H1 (cell line): ENCODE data around the gene CPED1. TPM values are rescaled to one million over a fixed set of nuclear protein-coding genes. Genes with fewer than 3 reads are reported as not detected.
"Not testable (repeated sequence)": the region's sequence is repeated elsewhere in the genome, so short reads cannot be mapped to it uniquely, and the experiment has no call there.

ENCODE experiments used
- CTCF ChIA-PET: fragments of 300-600 bp; sonication (Branson Sonifier 250); formaldehyde crosslinking; loops from one replicate; lab custom pipeline; 2021; ENCODE audit not compliant: partially characterized antibody; lab: Charles Lee
- POLR2A ChIA-PET: fragments of 300-600 bp; sonication (Branson Sonifier 250); formaldehyde crosslinking; loops from one replicate; lab custom pipeline; 2021; ENCODE audit warnings: inconsistent platforms; ENCODE audit not compliant: partially characterized antibody; lab: Charles Lee
- DNase-seq, 2 experiments: peaks; one replicate each; pipeline versions ENCODE4 v3.0.0 to v3.0.0-alpha.2; 2010 to 2022; ENCODE audit warnings: low spot score in 2 of 2, low read depth in 1 of 2, mixed read lengths in 1 of 2
- FAIRE-seq: peaks from 2 replicates; lab custom pipeline; 2011; peaks lifted over from hg19 to GRCh38; lab: Jason Lieb, UNC
- H2AFZ ChIP-seq: 2 replicates; pipeline ENCODE4 v1.8.1; 2012; ENCODE audit warnings: low read length, inconsistent platforms
- H2AK5ac ChIP-seq: 2 replicates; pipeline ENCODE4 v1.6.1; 2013; ENCODE audit warnings: low read depth, low read length
- H2BK120ac ChIP-seq: replicated peaks from 2 replicates; pipeline ENCODE3; 2013; ENCODE audit warnings: low read depth, low read length, inconsistent platforms
- H2BK12ac ChIP-seq: 2 replicates; pipeline ENCODE4 v1.6.1; 2013; ENCODE audit warnings: low read depth, low read length
- H2BK15ac ChIP-seq: 2 replicates; pipeline ENCODE4 v1.6.1; 2013; ENCODE audit warnings: low read length
- H2BK20ac ChIP-seq: 2 replicates; pipeline ENCODE4 v1.6.1; 2013; ENCODE audit warnings: low read length
- H2BK5ac ChIP-seq: 2 replicates; pipeline ENCODE4 v1.6.1; 2013; ENCODE audit warnings: low read depth, low read length
- H3K14ac ChIP-seq: 2 replicates; pipeline ENCODE4 v1.6.1; 2013; ENCODE audit warnings: inconsistent platforms; ENCODE audit not compliant: insufficient read length
- H3K18ac ChIP-seq: 2 replicates; pipeline ENCODE4 v1.6.1; 2013; ENCODE audit warnings: low read length; ENCODE audit errors: extremely low read depth
- H3K23ac ChIP-seq: 2 replicates; pipeline ENCODE4 v1.6.1; 2013; ENCODE audit warnings: inconsistent platforms; ENCODE audit not compliant: insufficient read length
- H3K23me2 ChIP-seq: 2 replicates; pipeline ENCODE4 v1.6.1; 2013; ENCODE audit warnings: low read depth, low read length
- H3K27ac ChIP-seq: 2 replicates; pipeline ENCODE4 v1.6.1; 2011; ENCODE audit warnings: low read depth, low read length, inconsistent platforms
- H3K27me3 ChIP-seq, 4 experiments: replicated peaks in 1 of 4; 1 replicate in 1 of 4; 2 replicates in 3 of 4; pipeline versions ENCODE4 v1.6.1 to v1.8.1; 2011 to 2013; ENCODE audit warnings: low read length in 3 of 4, mild to moderate bottlenecking in 3 of 4, inconsistent platforms in 2 of 4, mixed read lengths in 2 of 4, moderate library complexity in 1 of 4; ENCODE audit not compliant: control insufficient read depth in 3 of 4, insufficient read depth in 3 of 4; ENCODE audit errors: extremely low read depth in 1 of 4
- H3K36me3 ChIP-seq, 4 experiments: 2 replicates each; pipeline versions ENCODE4 v1.6.1 to v1.8.1; 2011 to 2013; ENCODE audit warnings: mild to moderate bottlenecking in 4 of 4, low read length in 3 of 4, moderate library complexity in 2 of 4, control low read depth in 1 of 4, inconsistent platforms in 1 of 4; ENCODE audit not compliant: insufficient read depth in 4 of 4, control insufficient read depth in 2 of 4
- H3K4ac ChIP-seq: replicated peaks from 2 replicates; pipeline ENCODE3; 2013; ENCODE audit warnings: low read length, low read depth, mixed read lengths, inconsistent platforms; ENCODE audit not compliant: insufficient read length
- H3K4me1 ChIP-seq, 4 experiments: replicated peaks in 1 of 4; 1 replicate in 1 of 4; 2 replicates in 3 of 4; pipeline versions ENCODE4 v1.6.1 to v1.8.1; 2011 to 2013; ENCODE audit warnings: low read length in 3 of 4, inconsistent platforms in 2 of 4, mixed read lengths in 1 of 4; ENCODE audit not compliant: insufficient read depth in 4 of 4, control insufficient read depth in 3 of 4
- H3K4me2 ChIP-seq, 2 experiments: 2 replicates each; pipeline versions ENCODE4 v1.6.1 to v1.8.1; 2011 to 2013; ENCODE audit warnings: low read depth in 2 of 2, low read length in 2 of 2, control low read depth in 1 of 2, inconsistent platforms in 1 of 2, mild to moderate bottlenecking in 1 of 2; ENCODE audit not compliant: insufficient read depth in 1 of 2
- H3K4me3 ChIP-seq, 4 experiments: fragments of 200-600, 300-600 bp in 1 of 4; sonication (generic), shearing (Covaris generic), sonication (Bioruptor Twin) in 1 of 4; 2 replicates each; pipeline versions ENCODE4 v1.5.1 to v1.8.1; 2011 to 2016; ENCODE audit warnings: low read length in 4 of 4, low read depth in 3 of 4, control low read depth in 2 of 4, inconsistent platforms in 2 of 4, mild to moderate bottlenecking in 2 of 4, mixed read lengths in 1 of 4, moderate library complexity in 1 of 4; ENCODE audit not compliant: insufficient read depth in 2 of 4; ENCODE audit errors: extremely low read depth in 1 of 4
- H3K56ac ChIP-seq: replicated peaks from 2 replicates; pipeline ENCODE3; 2013; ENCODE audit warnings: low read depth, mild to moderate bottlenecking, mixed read lengths, low read length, inconsistent platforms; ENCODE audit not compliant: insufficient read length
- H3K79me1 ChIP-seq: 2 replicates; pipeline ENCODE4 v1.6.1; 2013; ENCODE audit warnings: low read depth, low read length, control low read depth
- H3K79me2 ChIP-seq, 2 experiments: 2 replicates each; pipeline versions ENCODE4 v1.6.1 to v1.8.1; 2012 to 2013; ENCODE audit warnings: low read length in 2 of 2, mild to moderate bottlenecking in 2 of 2, inconsistent platforms in 1 of 2; ENCODE audit not compliant: insufficient read depth in 2 of 2, control insufficient read depth in 1 of 2
- H3K9ac ChIP-seq, 4 experiments: replicated peaks in 1 of 4; 1 replicate in 1 of 4; 2 replicates in 3 of 4; pipeline versions ENCODE4 v1.6.1 to v1.8.1; 2011 to 2013; ENCODE audit warnings: low read depth in 3 of 4, low read length in 3 of 4, control low read depth in 2 of 4, mild to moderate bottlenecking in 2 of 4, moderate library complexity in 2 of 4, inconsistent platforms in 1 of 4; ENCODE audit errors: extremely low read depth in 1 of 4
- H3K9me3 ChIP-seq, 2 experiments: 2 replicates each; pipeline versions ENCODE4 v1.6.1 to v1.8.1; 2012 to 2013; ENCODE audit warnings: mild to moderate bottlenecking in 2 of 2, moderate library complexity in 2 of 2, control low read depth in 1 of 2, inconsistent platforms in 1 of 2, low read depth in 1 of 2, low read length in 1 of 2, mixed read lengths in 1 of 2; ENCODE audit not compliant: insufficient read depth in 2 of 2
- H4K20me1 ChIP-seq, 2 experiments: replicated peaks in 1 of 2; 2 replicates each; pipeline versions ENCODE3 to v1.8.1; 2011 to 2013; ENCODE audit warnings: inconsistent platforms in 2 of 2, low read length in 2 of 2, mild to moderate bottlenecking in 1 of 2; ENCODE audit not compliant: insufficient read depth in 2 of 2, control insufficient read depth in 1 of 2
- H4K5ac ChIP-seq: 2 replicates; pipeline ENCODE4 v1.6.1; 2013; ENCODE audit warnings: low read length, low read depth, mixed read lengths, inconsistent platforms; ENCODE audit not compliant: insufficient read length
- H4K8ac ChIP-seq: 2 replicates; pipeline ENCODE4 v1.8.0; 2013; ENCODE audit warnings: mild to moderate bottlenecking, moderate library complexity, low read length, inconsistent platforms; ENCODE audit not compliant: insufficient read depth; ENCODE audit errors: extremely low read depth
- H4K91ac ChIP-seq: replicated peaks from 2 replicates; pipeline ENCODE3; 2013; ENCODE audit warnings: low read length, mixed read lengths, inconsistent platforms; ENCODE audit not compliant: insufficient read length
- whole genome bisulfite sequencing, 2 experiments: shearing (Covaris generic) in 1 of 2; methylation state at CpG; one replicate each; pipeline versions ENCODE4 v1.1.6 to v1.1.7; 2013 to 2015; ENCODE audit warnings: low lambda C conversion rate in 2 of 2, mixed read lengths in 2 of 2, inconsistent platforms in 1 of 2, low coverage in 1 of 2, missing lambda C conversion rate in 1 of 2; ENCODE audit not compliant: insufficient replicate concordance in 2 of 2, insufficient coverage in 1 of 2, insufficient read length in 1 of 2; ENCODE audit errors: extremely low coverage in 1 of 2, missing lambda C conversion rate in 1 of 2; 5-methylcytosine and 5-hydroxymethylcytosine counted together
- polyA plus RNA-seq, 7 experiments: library from polyadenylated mRNA; depleted of rRNA in 3 of 7; stranded (reverse) in 5 of 7; unstranded in 2 of 7; fragments of >200 nt in 5 of 7; fragments of 200-250 nt in 2 of 7; gene quantifications; 1 replicate in 5 of 7; 2 replicates in 1 of 7; 4 replicates in 1 of 7; pipeline versions ENCODE4 v1.2.1 to v1.2.3, GENCODE V29; 2011 to 2013; ENCODE audit warnings: missing spikeins in 2 of 7, mixed read lengths in 2 of 7
- total RNA-seq: library from RNA; stranded (reverse); fragmentation: NEBNext Ultra II Directional; extraction: Animal tissue kit (Norgen Biotek cat#: 25700); gene quantifications from 2 replicates; pipeline ENCODE4 v1.2.1, GENCODE V29; 2021

Gene CPED1
- total and polyA plus RNA-seq, 2 of the 8 experiments (the other 6 are each of a cell fraction or from before 2014, with no cell fraction given): 0.08 to 0.39 TPM

- H3K14ac ChIP-seq, H3K36me3 ChIP-seq, H2BK20ac ChIP-seq, FAIRE-seq, H2AFZ ChIP-seq, H3K79me1 ChIP-seq, H4K5ac ChIP-seq, H3K18ac ChIP-seq, H2AK5ac ChIP-seq, H3K4me1 ChIP-seq, H2BK15ac ChIP-seq, DNase-seq, H4K91ac ChIP-seq, H3K4me2 ChIP-seq, H2BK5ac ChIP-seq, H3K56ac ChIP-seq, H3K23ac ChIP-seq, H2BK120ac ChIP-seq, H2BK12ac ChIP-seq, H3K4ac ChIP-seq, POLR2A ChIA-PET, H3K27ac ChIP-seq, H4K20me1 ChIP-seq, H3K79me2 ChIP-seq, H4K8ac ChIP-seq, H3K23me2 ChIP-seq, H3K4me3 ChIP-seq, H3K27me3 ChIP-seq, H3K9ac ChIP-seq: not testable (repeated sequence)
- peaks cover 6 to 14% of the 10 kb centered on the region in 2 experiments; a peak in 3 of 4 replicates for H3K9me3 ChIP-seq
- 95% methylated on average over 5 of the region's 5 CpGs; no CpG with 5 or more reads in 1 of the 2 experiments for WGBS, 2 experiments
- CTCF ChIA-PET: interaction anchor here (0.9 kb wide), 1 partner anchor 303 kb away, joined by 3 read pairs; no protein-coding TSS in a partner anchor
Measured at GRCh38 chr7:121289930-121290329, 301.4 kb downstream of the CPED1 start.
